IMR-90 (cell line): Measurements from ENCODE around the gene RHOT2.

ENCODE experiments used
- BHLHE40 ChIP-seq: fragments of 150-350 bp; IDR thresholded peaks from 2 replicates; pipeline ENCODE4 v1.6.1; 2016; ENCODE audit warnings: mild to moderate bottlenecking, low read depth, low read length
- CTCF ChIP-seq: conservative IDR thresholded peaks from 2 replicates; pipeline ENCODE4 v1.5.1; 2012; ENCODE audit warnings: mild to moderate bottlenecking, low read depth, low read length, improper control_type of control experiment
- ELK1 ChIP-seq: fragments of 150-350 bp; IDR thresholded peaks from 2 replicates; pipeline ENCODE4 v1.6.1; 2016; ENCODE audit warnings: low read depth, mild to moderate bottlenecking, low read length, moderate library complexity, borderline replicate concordance

- TF ChIP-seq CTCF (no peak), ELK1 (no peak), BHLHE40 (no peak)
These were observed 38.6 kb upstream of the RHOT2 start for GRCh38 chr16:629185-629832.
